Measurements from ENCODE around the gene ARMH3.

The ARMH3 gene

GRCh38 chr10:101851411-101852116, 204.4 kb downstream of the ARMH3 start:
- no peak for DNase-seq (ENCODE audit: low read depth)

GRCh38 chr10:101850749-101851148, 205.2 kb downstream of the ARMH3 start:
- no peak for DNase-seq (ENCODE audit: low read depth)

- peak; percentile 39 for DNase-seq (ENCODE audit: low read depth)
These were observed 207.1 kb downstream of the ARMH3 start for GRCh38 chr10:101848894-101849351.

GRCh38 chr10:101848408-101848807, 207.6 kb downstream of the ARMH3 start:
- peak; percentile 31 for DNase-seq (ENCODE audit: low read depth)

- no peak for DNase-seq (ENCODE audit: low read depth)
These were observed 210.1 kb downstream of the ARMH3 start for GRCh38 chr10:101845893-101846292.

- DNase-seq (ENCODE audit: low read depth), result no peak
These were observed 212.6 kb downstream of the ARMH3 start, which contains the start of gene KCNIP2 for GRCh38 chr10:101843032-101844021. Gene KCNIP2, minus strand, starts transcription at chr10:101843800. Its CDS starts 232 bp downstream, at chr10:101843568.

GRCh38 chr10:101841826-101842225, 214.1 kb downstream of the ARMH3 start:
- no peak for DNase-seq (ENCODE audit: low read depth)

- DNase-seq (ENCODE audit: low read depth), result peak; percentile 73
These were observed 215.1 kb downstream of the ARMH3 start for GRCh38 chr10:101840741-101841453.

- DNase-seq (ENCODE audit: low read depth), result no peak
These were observed 215.8 kb downstream of the ARMH3 start for GRCh38 chr10:101840102-101840684.

GRCh38 chr10:101839416-101840063, 216.4 kb downstream of the ARMH3 start:
- DNase-seq (ENCODE audit: low read depth), result no peak

- DNase-seq (ENCODE audit: low read depth), result no peak
These were observed 217.0 kb downstream of the ARMH3 start for GRCh38 chr10:101839002-101839401.

GRCh38 chr10:101838416-101838970, 217.5 kb downstream of the ARMH3 start:
- no peak for DNase-seq (ENCODE audit: low read depth)

- no peak for DNase-seq (ENCODE audit: low read depth)
These were observed 218.2 kb downstream of the ARMH3 start for GRCh38 chr10:101837748-101838147.

- no peak for DNase-seq (ENCODE audit: low read depth)
These were observed 220.6 kb downstream of the ARMH3 start for GRCh38 chr10:101835362-101835761.

GRCh38 chr10:101834341-101834740, 221.6 kb downstream of the ARMH3 start:
- DNase-seq (ENCODE audit: low read depth), result no peak

GRCh38 chr10:101833466-101833865, 222.5 kb downstream of the ARMH3 start:
- no peak for DNase-seq (ENCODE audit: low read depth)

GRCh38 chr10:101832325-101832771, 223.6 kb downstream of the ARMH3 start:
- no peak for DNase-seq (ENCODE audit: low read depth)

- DNase-seq (ENCODE audit: low read depth), result no peak
These were observed 224.7 kb downstream of the ARMH3 start for GRCh38 chr10:101831169-101831811.

GRCh38 chr10:101830322-101831168, 225.4 kb downstream of the ARMH3 start:
- peak; percentile 90 for DNase-seq (ENCODE audit: low read depth)

Data from fibroblast of gingiva (primary cell).